ENCODE measurements around the gene FRMD8. TPM values are rescaled to one million over a fixed set of nuclear protein-coding genes. Genes with fewer than 3 reads are reported as not detected.
A peak's percentile ranks its signal among the peaks of the same experiment; 100 is the strongest.

The FRMD8 gene
- total and polyA plus RNA-seq, 9 of the 15 experiments (the other 6 are each of a cell fraction or from before 2014, with no cell fraction given) = 4.5 to 54.5 (median 15.8) TPM

GRCh38 chr11:65380460-65381119 lies 5.8 kb upstream of the FRMD8 start:
- H3K4me1 ChIP-seq (replicated peaks in 1 of 2; ENCODE audit: control insufficient read depth in 2 of 2, insufficient read depth in 2 of 2, low read length in 2 of 2) = peaks cover 28 to 77% of the 10 kb centered on the region in 2 experiments
- no peak overlapping the region for H3K27ac ChIP-seq (ENCODE audit: extremely low read depth, low read depth, low read length)
- no peaks in the 10 kb centered on the region for H3K9me3 ChIP-seq (replicated peaks; ENCODE audit: control insufficient read depth, insufficient read depth, low read depth, low read length)
- FAIRE-seq = no peak
- ChIA-PET CTCF (ENCODE audit: low intra/inter-chr PET ratio) (no interaction called here), POLR2A (interaction anchor here (0.7 to 16.2 kb wide), 8 partner anchors 10 to 122 kb away, joined by 3 to 253 read pairs (median 5); partner anchors contain the start of genes MALAT1 and NEAT1)
- no peak overlapping the region for H2AFZ ChIP-seq (ENCODE audit: low read depth, low read length)
- TF ChIP-seq RBFOX2 (IDR thresholded peaks at IDR 0.05; ENCODE audit: low read depth, low read length) = 0 out of 2 replicates have a peak, but pooled peaks have one; percentile 23
- no peak for TF ChIP-seq FOXA3 (CRISPR knock-in tag; conservative IDR thresholded peaks at IDR 0.05 in 1 of 2, IDR thresholded peaks at IDR 0.05 in 1 of 2)
- peak in 1 of 3 experiments; percentile 3; a peak in 1 of 6 replicates for TF ChIP-seq CTCF (IDR thresholded peaks at IDR 0.05 in 2 of 3, conservative IDR thresholded peaks at IDR 0.05 in 1 of 3; ENCODE audit: insufficient read depth in 2 of 3, low read depth in 1 of 3, low read length in 3 of 3)
- TF ChIP-seq FOXP4 (CRISPR knock-in tag; IDR thresholded peaks at IDR 0.05; ENCODE audit: borderline replicate concordance) = no peak
- intact Hi-C loops (cut with micrococcal nuclease) (no loop called here), in situ Hi-C loops (cut with MboI) (no loop called here)
- H3K36me3 ChIP-seq (ENCODE audit: control insufficient read depth, insufficient read depth, low read length) = no peaks in the 10 kb centered on the region
- no peak for DNase-seq (ENCODE audit: extremely low read depth in 1 of 4, low spot score in 3 of 4)
- BruUV-seq (replicated peaks) = no TSS peak
- H3K9ac ChIP-seq (ENCODE audit: insufficient read depth in 1 of 2, low read depth in 2 of 2, low read length in 2 of 2) = peak overlapping the region in 1 of 2 experiments; percentile 38; a peak in 2 of 4 replicates
- H3K4me3 ChIP-seq = no peak overlapping the region
- no peak overlapping the region for H3K4me2 ChIP-seq (ENCODE audit: insufficient read depth, low read length)
- H4K20me1 ChIP-seq (replicated peaks; ENCODE audit: control insufficient read depth, insufficient read depth, low read length) = no peaks in the 10 kb centered on the region; the same call in 1 of the 2 replicates
- no peaks in the 10 kb centered on the region for H3K79me2 ChIP-seq (ENCODE audit: control insufficient read depth, insufficient read depth, low read length)
- no peak for ATAC-seq
- H3K27me3 ChIP-seq (ENCODE audit: control insufficient read depth in 2 of 2, insufficient read depth in 2 of 2, low read length in 2 of 2) = no peaks in the 10 kb centered on the region
- H3K9me1 ChIP-seq (ENCODE audit: control insufficient read depth, insufficient read depth, low read length) = no peaks in the 10 kb centered on the region
- WGBS (ENCODE audit: insufficient coverage, low coverage, missing lambda C conversion rate) = 84% methylated on average over 14 of the region's 16 CpGs

Data from K562 (cell line).